Measurements from ENCODE around the gene BORCS5.
A peak's percentile ranks its signal among the peaks of the same experiment; 100 is the strongest.
"Not testable (repeated sequence)": the region's sequence is repeated elsewhere in the genome, so short reads cannot be mapped to it uniquely, and the experiment has no call there.

Gene BORCS5

DNA sequence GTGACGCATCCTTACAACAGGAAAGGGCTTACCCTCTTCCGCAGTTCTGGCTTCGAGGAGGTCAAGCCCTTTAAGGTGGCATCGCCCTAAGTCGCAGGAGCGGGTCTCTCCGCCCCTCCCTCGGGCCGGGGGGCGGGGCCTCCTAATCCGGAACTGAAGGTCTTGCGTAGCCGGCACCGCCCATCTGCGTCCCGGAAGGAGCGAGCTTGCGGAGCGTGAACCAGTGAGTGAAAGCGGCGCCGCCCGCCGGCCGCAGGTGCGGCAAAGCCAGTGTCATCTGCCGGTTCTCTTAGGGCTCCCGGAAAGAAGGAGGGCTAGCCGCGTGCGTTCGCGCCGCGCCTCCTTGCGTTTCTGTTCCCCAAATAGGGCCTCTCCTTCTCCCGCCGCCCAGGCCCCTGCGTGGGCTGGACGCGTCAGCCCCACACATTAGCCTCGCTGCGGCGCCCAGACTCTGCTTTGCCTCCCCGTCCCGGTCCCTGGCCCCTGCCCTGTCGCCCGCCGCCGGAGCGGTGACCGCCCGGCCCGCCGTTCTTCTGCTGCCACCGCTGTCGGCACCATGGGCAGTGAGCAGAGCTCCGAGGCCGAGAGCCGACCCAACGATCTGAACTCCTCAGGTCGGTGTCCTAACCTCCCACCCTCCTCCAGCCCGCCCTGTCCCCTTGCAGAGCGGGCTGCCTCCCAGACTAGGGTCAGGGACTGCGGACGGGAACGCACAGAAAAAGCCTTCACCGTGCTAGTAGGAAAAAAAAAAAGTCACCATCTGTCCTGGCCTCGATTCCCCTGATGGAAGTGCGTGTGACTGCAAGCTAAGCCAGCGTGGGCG, at the start of gene BORCS5:
Gene BORCS5 (plus strand): TSS at position 183 of the 823 bp plus-strand sequence. CDS start 374 bp downstream, at position 557.
- peak; percentile 57 to 98 (median 93) for DNase-seq

DNA sequence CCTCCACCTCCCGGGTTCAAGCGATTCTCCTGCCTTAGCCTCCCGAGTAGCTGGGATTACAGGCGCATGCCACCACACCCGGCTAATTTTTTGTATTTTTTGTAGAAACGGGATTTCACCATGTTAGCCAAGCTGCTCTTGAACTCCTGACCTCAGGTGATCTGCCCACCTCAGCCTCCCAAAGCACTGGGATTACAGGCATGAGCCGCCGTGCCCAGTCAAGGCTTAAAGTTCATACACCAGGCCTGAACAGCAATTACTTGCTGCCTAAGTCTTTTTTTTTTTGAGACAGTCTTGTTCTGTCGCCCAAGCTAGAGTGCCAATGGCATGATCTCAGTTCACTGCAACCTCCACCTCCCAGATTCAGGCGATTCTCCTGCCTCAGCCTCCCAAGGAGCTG, 46.2 kb upstream of the BORCS5 start:
- not testable (repeated sequence) for DNase-seq

DNA sequence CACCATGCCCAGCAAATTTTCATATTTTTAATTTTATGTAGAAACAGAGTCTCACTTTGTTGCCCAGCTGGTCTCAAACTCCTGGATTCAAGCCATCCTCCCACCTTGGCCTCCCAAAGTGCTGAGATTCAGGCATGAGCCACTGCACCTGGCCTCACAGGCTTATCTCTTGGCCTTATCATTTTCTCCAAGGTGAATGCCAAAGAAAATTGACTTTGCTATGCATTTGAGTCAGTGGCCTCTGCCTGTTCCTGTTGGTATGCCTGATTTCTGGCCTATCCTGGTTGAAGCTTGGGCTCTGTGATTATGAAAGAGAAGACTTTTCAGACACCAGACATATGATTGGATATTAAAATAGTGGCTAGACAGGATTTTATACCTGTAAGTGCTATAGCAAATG, 41.0 kb upstream of the BORCS5 start:
- no peak for DNase-seq

DNA sequence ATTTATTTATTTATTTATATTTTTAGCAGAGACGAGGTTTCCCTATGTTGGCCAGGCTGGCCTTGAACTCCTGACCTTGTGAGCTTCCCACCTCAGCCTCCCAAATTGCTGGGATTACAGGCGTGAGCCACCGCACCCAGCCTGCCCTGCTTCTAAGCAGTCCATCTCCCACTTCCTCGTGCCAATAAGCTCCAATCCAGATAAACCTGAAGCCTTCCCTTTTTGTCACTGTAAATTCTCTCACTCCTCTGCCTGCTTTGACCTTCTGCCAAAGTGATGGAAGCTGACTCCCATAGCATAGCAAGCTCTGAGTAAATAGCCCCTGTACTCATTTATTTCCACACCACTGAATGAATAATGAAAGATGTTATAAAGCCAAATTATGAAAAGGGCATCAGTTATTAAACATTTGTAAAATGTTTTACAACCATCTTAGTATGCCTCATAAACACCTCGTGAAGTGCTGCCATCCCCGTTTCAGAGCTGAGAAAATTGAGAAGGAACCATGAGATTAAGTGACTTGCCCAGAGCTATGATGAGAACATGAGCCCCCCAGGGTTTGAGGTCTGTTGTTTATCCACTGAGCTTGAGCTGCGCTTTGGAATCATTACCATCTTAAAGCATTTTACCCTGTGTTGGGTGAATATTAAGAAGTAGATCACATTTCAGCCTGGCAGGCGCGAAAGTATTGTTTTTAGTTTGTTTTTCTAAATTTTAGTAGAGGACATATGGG, 37.3 kb upstream of the BORCS5 start:
- peak in 1 of 58 donors; percentile 9 for DNase-seq

DNA sequence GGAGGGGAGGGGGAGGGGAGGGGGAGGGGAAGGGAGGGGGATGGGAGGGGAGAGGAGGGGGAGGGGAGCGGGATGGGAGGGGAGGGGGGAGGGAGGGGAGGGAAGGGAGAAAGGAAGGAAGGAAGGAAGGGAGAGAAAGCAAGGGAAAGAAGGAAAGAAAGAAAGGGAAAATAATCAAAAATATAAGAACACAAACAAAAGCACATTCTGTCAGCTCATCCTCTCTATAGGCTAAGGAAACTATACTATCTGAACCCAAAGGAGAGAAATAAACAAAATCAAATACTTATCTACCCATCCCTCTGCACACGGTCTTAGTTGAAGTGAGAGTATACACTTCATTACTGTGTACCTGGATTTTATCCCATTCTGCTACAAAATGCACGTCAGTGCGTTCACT, 33.8 kb upstream of the BORCS5 start:
- DNase-seq: no peak

DNA sequence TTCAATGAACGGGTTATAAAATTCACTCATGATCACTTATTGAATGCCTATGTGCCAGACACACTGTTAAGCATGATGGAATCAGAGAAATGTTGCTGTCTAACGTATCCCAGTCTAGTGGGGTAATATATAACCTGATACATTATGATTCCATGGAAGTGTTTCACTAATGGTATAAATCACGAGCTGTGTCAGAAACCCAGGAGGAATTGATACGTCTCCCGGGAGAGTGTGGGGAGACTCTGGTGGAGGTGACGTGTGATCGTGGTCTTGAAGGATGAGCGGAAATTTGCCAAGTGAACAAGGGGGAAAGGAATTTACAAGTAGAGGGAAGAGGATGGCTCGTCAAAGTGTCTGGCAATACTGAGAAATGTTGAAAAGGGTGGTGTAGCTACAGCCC, 33.3 kb upstream of the BORCS5 start:
- DNase-seq: no peak

DNA sequence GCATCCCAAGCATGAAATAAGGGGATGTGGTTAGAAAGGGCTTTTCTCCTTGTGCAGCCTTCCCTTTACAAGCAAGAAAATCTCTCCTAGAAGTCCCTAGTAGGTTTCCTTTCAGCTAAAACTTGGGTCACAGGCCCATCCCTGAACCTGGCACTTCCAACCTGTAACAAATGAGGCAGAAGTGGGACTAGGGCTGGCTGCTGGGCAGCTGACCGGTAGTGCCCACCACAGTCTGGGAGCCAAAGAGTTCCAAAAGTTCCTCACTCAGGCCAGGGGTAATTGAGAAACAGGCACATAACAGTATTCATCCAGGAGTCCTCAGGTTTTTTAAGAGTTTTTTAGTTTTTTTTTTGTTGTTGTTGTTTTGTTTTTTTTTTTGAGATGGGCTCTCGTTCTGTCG, 30.6 kb upstream of the BORCS5 start:
- no peak for DNase-seq

DNA sequence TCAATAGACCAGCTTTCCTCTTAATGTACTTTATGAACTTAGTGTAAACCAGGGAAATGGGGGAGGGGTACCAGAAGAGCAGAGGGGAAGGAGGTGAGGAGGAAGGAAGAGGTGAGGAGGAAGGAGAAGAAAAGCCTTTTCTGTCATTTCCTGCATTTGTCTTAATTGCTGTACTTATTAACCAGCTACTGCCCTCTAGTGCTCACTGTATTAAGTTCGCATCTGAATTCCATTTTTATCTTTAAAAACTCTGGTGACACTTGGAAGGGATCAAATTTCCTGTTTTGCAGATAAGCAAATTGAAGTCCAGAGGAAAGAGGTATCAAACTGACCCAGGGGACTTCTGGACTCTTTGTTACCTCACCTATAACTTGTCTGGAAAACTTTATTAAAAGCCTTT, 29.1 kb upstream of the BORCS5 start:
- DNase-seq: peak in 1 of 58 donors; percentile 58

DNA sequence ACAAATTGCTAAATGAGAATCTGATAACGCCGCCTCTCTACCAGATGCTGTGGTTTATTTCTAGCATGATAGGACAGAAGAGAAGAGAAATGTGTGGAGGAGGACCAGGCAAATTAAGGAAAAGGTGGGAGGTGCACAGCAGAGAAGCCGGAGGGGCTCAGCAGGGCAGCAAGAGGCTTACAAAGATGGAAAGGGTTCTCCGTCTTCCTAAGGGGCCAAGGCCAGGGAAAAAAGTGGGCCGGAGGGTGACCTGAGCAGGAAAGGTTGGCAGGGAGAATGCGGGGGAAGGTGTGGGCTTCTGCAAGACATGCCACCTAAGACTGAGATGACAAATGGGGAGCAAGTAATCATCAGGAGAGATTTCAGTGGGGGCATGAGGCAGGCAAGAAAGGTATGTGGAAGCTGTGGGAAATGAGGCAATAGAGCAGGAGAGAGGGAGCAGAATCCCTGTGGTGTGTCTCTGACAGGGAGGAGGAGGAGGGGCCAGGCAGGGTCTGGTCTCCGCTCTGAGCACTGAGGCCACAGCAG, 25.6 kb upstream of the BORCS5 start:
- peak in 22 of 58 donors; percentile 5 to 56 (median 23) for DNase-seq

DNA sequence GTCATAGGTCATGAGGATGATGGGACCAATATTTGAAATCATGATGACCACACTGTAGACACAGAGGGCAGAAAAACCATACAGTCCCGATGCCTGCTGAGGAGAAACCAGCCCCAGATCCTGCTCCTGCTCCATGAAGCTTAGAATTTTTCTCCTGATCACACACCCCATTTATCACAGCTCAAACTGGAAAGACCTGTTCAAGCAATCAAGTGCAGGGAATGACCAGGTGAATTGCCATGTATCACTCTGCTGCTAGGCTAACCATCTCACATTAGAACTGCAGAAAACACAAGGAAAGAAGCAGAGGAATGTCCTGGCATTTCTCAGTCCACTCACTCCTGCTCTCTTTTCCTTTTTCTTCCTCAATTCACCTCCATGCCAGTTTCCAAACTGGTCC, 25.0 kb upstream of the BORCS5 start:
- DNase-seq: no peak

DNA sequence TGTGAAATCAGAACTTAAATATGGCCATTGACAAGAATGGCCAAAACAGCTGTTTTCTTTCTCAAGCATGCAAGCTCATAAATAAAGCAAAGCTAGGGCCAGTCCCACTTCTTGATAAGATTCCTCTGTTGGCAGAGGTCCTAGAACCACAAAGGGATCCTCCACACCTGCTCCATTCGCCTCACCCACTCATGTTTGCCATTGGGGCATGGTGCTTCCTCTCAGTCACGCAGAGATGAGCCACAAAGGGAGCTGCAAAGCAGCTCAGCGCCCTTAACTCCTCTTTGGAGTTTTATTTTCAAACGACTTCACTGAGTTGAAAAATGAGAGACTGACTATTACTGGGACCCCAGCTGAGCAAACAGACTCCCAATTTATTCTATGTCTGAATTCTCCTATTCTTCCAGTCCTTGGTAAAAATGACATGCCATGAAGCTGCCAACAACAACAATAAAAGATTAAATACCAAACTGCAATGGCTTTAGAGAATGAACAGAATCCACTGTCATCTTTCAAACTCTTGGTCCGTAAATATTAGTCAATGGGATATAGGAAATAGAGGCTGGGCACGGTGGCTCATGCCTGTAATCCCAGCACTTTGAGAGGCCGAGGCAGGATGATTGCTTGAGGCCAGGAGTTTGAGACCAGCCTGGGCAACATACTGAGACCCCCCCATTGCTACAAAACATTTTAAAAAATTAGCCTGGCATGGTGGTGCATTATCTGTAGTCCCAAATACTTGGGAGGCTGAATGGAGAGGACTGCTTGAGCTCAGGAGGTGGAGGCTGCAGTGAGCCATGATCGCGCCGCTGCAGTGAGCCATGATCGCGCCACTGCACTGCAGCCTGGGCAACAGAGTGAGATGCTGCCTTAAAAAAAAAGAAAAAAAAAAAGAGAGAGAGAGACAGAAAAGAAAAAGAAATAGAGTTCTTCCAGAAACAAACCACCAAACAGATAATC, 23.2 kb upstream of the BORCS5 start:
- DNase-seq: peak in 9 of 58 donors; percentile 4 to 39 (median 14)

DNA sequence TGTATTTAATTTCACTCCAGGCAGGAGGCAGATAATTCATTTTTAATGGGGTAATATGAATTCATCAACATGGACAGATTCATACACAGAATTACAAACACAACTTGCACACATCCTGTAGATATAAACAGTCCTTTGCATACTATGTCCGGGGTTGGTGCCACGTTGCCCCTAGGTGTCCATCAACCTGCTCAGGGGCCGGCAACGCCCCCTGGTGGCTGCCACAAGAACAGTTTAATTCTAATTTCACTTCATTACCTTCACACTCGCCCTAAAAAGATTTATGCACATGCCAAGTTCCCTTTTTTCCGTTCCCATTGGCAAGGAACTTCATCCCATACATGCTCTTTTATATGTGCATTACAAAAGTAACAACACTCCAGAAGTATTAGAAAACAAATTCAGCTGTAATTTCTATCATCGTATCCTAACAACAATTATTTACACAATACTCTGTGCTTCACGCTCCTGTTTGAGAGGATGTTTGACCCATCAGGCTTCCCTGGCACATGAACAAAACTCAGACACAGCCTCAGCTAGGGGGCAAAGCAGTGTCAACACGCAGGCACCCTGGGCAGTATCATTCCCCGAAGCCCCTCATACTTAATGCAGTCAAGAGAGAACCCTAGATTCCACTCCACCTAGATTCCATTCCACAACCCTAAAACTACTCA, 22.4 kb upstream of the BORCS5 start:
- DNase-seq: peak in 12 of 58 donors; percentile 4 to 38 (median 13)

DNA sequence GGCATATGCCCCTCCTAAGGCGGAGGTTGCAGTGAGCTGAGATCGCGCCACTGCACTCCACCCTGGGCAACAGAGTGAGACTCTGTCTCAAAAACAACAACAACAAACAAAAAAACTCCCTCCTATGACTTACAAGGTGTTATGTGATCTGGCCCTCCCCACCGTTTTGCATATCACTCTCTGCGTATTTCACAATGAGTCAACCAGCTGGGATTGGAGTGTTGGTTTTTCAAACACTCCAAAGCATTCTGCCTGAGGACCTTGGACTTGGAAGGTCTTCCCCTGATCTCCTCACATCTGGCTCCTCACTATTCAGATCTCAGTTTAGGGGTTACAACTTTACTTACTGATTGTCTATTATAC, 20.8 kb upstream of the BORCS5 start:
- DNase-seq: no peak

DNA sequence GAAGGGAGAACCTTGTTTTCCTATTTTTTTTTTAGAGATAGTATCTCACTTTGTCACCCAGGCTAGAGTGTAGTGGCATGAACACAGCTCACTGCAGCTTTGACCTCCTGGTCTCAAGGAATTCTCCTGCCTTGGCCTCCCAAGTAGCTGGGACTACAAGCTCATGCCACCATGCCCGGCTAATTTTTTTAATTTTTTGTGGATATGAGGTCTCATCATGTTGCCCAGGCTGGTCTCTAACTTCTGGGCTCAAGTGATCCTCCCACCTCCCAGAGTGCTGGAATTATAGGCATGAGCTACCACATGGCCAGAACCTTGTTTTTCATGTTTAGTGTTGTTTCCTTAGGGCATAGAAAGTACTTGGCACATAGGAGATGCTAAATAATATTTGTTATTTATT, 20.4 kb upstream of the BORCS5 start:
- no peak for DNase-seq

DNA sequence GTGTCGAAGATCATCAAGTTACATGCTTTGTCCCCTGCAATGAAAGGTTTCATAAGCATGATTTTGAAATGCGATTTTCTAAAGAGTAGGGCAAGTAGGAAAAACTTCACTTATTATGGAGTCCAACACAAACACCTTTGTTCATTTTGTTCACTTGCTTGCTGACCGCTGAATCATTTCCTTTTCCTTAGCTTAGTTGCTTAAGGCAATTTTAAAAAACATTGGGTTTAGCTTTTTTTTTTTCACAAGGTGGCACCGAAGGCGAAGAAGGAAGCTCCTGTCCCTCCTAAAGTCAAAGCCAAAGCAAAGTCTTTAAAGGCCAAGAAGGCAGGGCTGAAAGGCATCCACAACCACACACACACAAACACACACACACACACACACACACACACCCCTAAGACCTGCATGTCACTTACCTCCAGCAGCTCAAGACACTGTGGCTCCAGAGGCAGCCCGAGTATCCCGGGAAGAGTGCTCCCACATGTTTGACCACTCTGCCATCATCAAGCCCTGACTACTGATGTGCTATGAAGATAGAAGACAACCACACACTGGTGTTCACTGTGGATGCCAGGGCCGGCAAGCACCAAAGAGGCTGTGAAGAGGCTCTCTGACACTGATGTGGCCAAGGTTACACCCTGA, 18.2 kb upstream of the BORCS5 start:
- DNase-seq: no peak

DNA sequence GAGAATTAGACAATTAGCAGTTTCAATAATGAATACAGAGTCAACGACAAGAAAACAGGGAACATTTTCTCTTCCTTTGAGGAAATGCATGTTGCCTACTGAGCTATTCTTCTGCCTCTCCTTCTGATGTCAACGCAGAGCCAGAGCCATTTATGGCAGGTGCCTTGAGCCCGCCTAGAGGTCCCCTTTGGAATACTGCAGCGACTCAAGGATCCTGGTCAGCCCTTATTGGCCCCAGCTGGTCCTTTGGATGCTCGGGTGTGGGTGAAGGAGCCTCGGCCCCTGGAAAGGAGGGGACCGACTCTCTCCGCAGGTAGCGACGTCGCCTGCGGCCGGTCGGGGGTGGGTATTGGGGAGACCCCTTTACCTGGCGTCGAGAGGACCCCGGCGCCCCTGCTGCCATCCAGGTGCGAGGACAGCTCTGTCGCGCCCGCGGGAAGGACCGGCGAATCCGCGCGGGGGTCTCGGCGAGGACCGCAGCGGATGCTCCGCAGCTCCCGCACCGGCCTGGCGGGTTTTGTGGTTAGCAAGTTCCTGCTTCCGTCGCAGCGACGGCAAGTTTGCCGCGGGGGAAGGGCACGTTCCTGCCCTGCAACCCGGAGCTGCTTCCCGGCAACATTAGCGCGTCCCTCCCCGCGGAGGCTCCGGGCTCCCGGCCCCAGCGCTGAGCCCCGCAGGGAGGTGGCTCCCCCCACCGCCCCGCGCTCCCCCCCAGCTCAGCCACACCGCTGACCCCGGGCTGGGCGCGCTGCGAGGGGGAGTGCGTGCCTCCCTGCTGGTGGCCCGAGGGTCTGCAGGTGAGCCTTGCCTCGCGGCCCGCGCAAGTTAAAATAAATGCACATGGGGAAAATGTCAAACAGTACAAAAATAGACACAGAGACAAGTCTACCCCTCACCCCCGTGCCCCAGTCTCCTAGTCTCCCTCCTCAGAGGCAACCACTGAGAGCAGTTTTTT, 6.9 kb upstream of the BORCS5 start, which contains the start of gene MANSC1:
Gene MANSC1 (minus strand): TSS at position 532 of the 955 bp plus-strand sequence. CDS start 6,928 bp downstream, outside the sequence.
- peak in 54 of 58 donors; percentile 28 to 82 (median 58) for DNase-seq

DNA sequence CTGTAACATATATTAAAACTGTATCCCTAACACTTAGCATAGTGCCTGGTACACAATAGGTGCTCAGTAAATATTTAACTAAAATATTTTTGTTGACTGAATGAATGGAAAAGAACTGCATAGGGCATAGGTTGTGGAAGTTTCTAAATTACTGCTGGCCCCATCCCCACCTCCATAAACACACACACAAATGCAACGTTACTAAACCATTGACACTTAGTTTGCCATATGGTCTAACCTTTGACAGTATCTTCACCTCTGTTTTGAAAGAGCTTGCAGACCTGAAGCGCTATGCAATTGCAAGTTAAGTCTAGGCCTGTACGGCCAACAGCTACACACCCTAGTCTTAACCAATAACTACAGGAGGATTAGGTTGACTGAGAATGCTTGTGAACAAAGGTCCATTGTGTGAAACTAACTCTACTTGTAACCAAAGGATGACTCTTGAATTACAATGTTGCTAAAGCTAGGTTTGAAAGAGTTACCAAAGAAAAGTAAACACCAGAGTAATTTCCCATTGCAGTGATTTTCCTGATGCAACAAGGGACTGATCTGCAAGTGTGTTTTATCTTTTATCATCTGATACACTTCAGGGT, 5.9 kb upstream of the BORCS5 start:
- DNase-seq: no peak

Data from anterior cingulate cortex (tissue), 58 donors.